GM23338 (cell line): Measurements from ENCODE around the gene FGGY. TPM values are rescaled to one million over a fixed set of nuclear protein-coding genes. Genes with fewer than 3 reads are reported as not detected.

Source experiments
- ATAC-seq: fragments of 200-7000 bp; cut with Tn5 transposase; 3 replicates; pipeline ENCODE4 v1.9.1; 2020
- DNase-seq: peaks from one replicate; pipeline ENCODE4 v3.0.0-alpha.2; 2015; ENCODE audit warnings: low spot score
- H2AFZ ChIP-seq: fragments of 200-600 bp; sonication (generic); 2 replicates; pipeline ENCODE4 v1.8.0; 2016; ENCODE audit warnings: antibody characterized with exemption, mild to moderate bottlenecking, moderate library complexity
- H3F3A ChIP-seq: fragments of 200-600 bp; sonication (generic); replicated peaks from 2 replicates; pipeline ENCODE4 v1.8.0; 2017; ENCODE audit warnings: antibody characterized with exemption, mixed run types, low read depth
- H3K27ac ChIP-seq: fragments of 200-600 bp; sonication (generic); 2 replicates; pipeline ENCODE4 v1.6.1; 2016; ENCODE audit warnings: low read depth
- H3K27me3 ChIP-seq: fragments of 200-600 bp; sonication (generic); 2 replicates; pipeline ENCODE4 v1.8.0; 2016; ENCODE audit warnings: mild to moderate bottlenecking, mixed run types, moderate library complexity; ENCODE audit not compliant: insufficient read depth
- H3K36me3 ChIP-seq: fragments of 200-600 bp; sonication (generic); 2 replicates; pipeline ENCODE4 v1.8.0; 2016; ENCODE audit warnings: mild to moderate bottlenecking; ENCODE audit not compliant: insufficient read depth
- H3K4me1 ChIP-seq: fragments of 200-600 bp; sonication (generic); 2 replicates; pipeline ENCODE4 v1.8.0; 2016; ENCODE audit warnings: mild to moderate bottlenecking, moderate library complexity; ENCODE audit not compliant: insufficient read depth
- H3K4me2 ChIP-seq: fragments of 200-600 bp; sonication (generic); 2 replicates; pipeline ENCODE4 v1.7.1; 2017; ENCODE audit warnings: mixed run types
- H3K4me3 ChIP-seq: fragments of 200-600 bp; sonication (generic); 2 replicates; pipeline ENCODE4 v1.6.1; 2016; ENCODE audit warnings: mixed run types
- H3K79me2 ChIP-seq: fragments of 200-600 bp; sonication (generic); replicated peaks from 2 replicates; pipeline ENCODE4 v1.8.0; 2017; ENCODE audit warnings: mild to moderate bottlenecking; ENCODE audit not compliant: insufficient read depth
- H3K9me2 ChIP-seq: fragments of 200-600 bp; sonication (generic); 2 replicates; pipeline ENCODE4 v1.8.0; 2017; ENCODE audit not compliant: insufficient read depth
- H4K20me1 ChIP-seq: fragments of 200-600 bp; sonication (generic); replicated peaks from 2 replicates; pipeline ENCODE4 v1.8.0; 2017; ENCODE audit warnings: mild to moderate bottlenecking; ENCODE audit not compliant: insufficient read depth
- H3K27ac Mint-ChIP-seq: 2 replicates; pipeline ENCODE4 v1.8.0; 2020; ENCODE audit warnings: inconsistent platforms, mild to moderate bottlenecking, moderate library complexity, mixed read lengths
- H3K27me3 Mint-ChIP-seq: 3 replicates; pipeline ENCODE4 v1.8.0; 2022; ENCODE audit warnings: low read depth, mild to moderate bottlenecking, moderate library complexity, mixed read lengths, inconsistent platforms; ENCODE audit not compliant: insufficient read depth, poor library complexity
- H3K36me3 Mint-ChIP-seq: 3 replicates; pipeline ENCODE4 v1.8.0; 2021; ENCODE audit warnings: low read depth, mild to moderate bottlenecking, inconsistent platforms, moderate library complexity, mixed read lengths
- H3K4me1 Mint-ChIP-seq: 3 replicates; pipeline ENCODE4 v1.8.0; 2020; ENCODE audit warnings: mild to moderate bottlenecking, inconsistent platforms, mixed read lengths
- H3K4me3 Mint-ChIP-seq: 3 replicates; pipeline ENCODE4 v1.8.0; 2021; ENCODE audit warnings: moderate library complexity, mild to moderate bottlenecking, inconsistent platforms, mixed read lengths
- H3K9me3 Mint-ChIP-seq: 3 replicates; pipeline ENCODE4 v1.8.0; 2020; ENCODE audit warnings: moderate library complexity, mild to moderate bottlenecking, inconsistent platforms, mixed read lengths
- CREB1 ChIP-seq: fragments of 250-450 bp; sonication (Bioruptor Pico); IDR thresholded peaks from 2 replicates; pipeline ENCODE4 v1.5.0; 2020; ENCODE audit warnings: low read depth, mild to moderate bottlenecking, moderate library complexity
- EZH2phosphoT487 ChIP-seq: fragments of 200-600 bp; sonication (generic); IDR thresholded peaks from one replicate; pipeline ENCODE4 v1.8.1; 2018; ENCODE audit warnings: antibody characterized with exemption; ENCODE audit not compliant: unreplicated experiment
- JUNB ChIP-seq: IDR thresholded peaks from one replicate; pipeline ENCODE4 v1.6.1; 2016; ENCODE audit warnings: antibody characterized with exemption; ENCODE audit not compliant: unreplicated experiment
- NANOG ChIP-seq: IDR thresholded peaks from 2 replicates; pipeline ENCODE4 v1.6.1; 2016; ENCODE audit warnings: antibody characterized with exemption, borderline replicate concordance
- POLR2AphosphoS5 ChIP-seq: IDR thresholded peaks from 2 replicates; pipeline ENCODE4 v1.6.1; 2016; ENCODE audit warnings: antibody characterized with exemption, low read depth
- REST ChIP-seq: IDR thresholded peaks from one replicate; pipeline ENCODE4 v1.6.1; 2018; ENCODE audit warnings: antibody characterized with exemption; ENCODE audit not compliant: unreplicated experiment
- STAT1 ChIP-seq: IDR thresholded peaks from one replicate; pipeline ENCODE4 v1.6.1; 2016; ENCODE audit warnings: antibody characterized with exemption; ENCODE audit not compliant: unreplicated experiment
- ZNF114 ChIP-seq: fragments of 250-450 bp; sonication (Bioruptor Pico); IDR thresholded peaks from 2 replicates; pipeline ENCODE4 v1.5.0; 2020; ENCODE audit warnings: mild to moderate bottlenecking, moderate library complexity
- ZNF331 ChIP-seq: fragments of 250-450 bp; sonication (Bioruptor Pico); IDR thresholded peaks from 2 replicates; pipeline ENCODE4 v1.5.0; 2020; ENCODE audit warnings: low read depth, mild to moderate bottlenecking, moderate library complexity
- ZNF462 ChIP-seq: fragments of 250-450 bp; sonication (Bioruptor Pico); IDR thresholded peaks from 2 replicates; pipeline ENCODE4 v1.5.0; 2020; ENCODE audit warnings: mild to moderate bottlenecking, moderate library complexity
- polyA plus RNA-seq: library from polyadenylated mRNA; unstranded; fragments of >200 nt; fragmentation: Nextera tagmentation; extraction: Ambion mirVana; gene quantifications from 2 replicates; pipeline ENCODE4 v1.2.1, GENCODE V29; 2016
- total RNA-seq: library from RNA; depleted of rRNA; stranded (reverse); fragments of >200 nt; shearing (Covaris generic); gene quantifications from 2 replicates; pipeline ENCODE4 v1.2.3, GENCODE V29; 2014

Gene FGGY
- total and polyA plus RNA-seq, 2 experiments from 2014 or later: 10.9 to 21.4 TPM

GRCh38 chr1:59502009-59502691 lies 205.3 kb downstream of the FGGY start (continued):
- TF ChIP-seq ZNF462 (CRISPR knock-in tag) (no peak), ZNF331 (CRISPR knock-in tag) (no peak), STAT1 (no peak)

- H2AFZ ChIP-seq: no peak overlapping the region
- Mint-ChIP-seq H3K27ac (peak overlapping the region; percentile 26; the same call in 1 of the 2 replicates), H3K4me3 (no peak overlapping the region), H3K9me3 (no peaks in the 10 kb centered on the region), H3K27me3 (no peaks in the 10 kb centered on the region), H3K4me1 (peaks cover 23% of the 10 kb centered on the region; the same call in 2 of the 3 replicates), H3K36me3 (no peaks in the 10 kb centered on the region)
- no peaks in the 10 kb centered on the region for H3K27me3 ChIP-seq
- no peaks in the 10 kb centered on the region for H3F3A ChIP-seq
- no peak overlapping the region for H3K4me2 ChIP-seq
- peaks cover 10% of the 10 kb centered on the region for H3K4me1 ChIP-seq
- DNase-seq: no peak
- no peaks in the 10 kb centered on the region for H4K20me1 ChIP-seq
- H3K36me3 ChIP-seq: no peaks in the 10 kb centered on the region
- no peaks in the 10 kb centered on the region for H3K79me2 ChIP-seq
- no peak overlapping the region for H3K27ac ChIP-seq
- ATAC-seq: no peak
- no peak overlapping the region for H3K4me3 ChIP-seq
- H3K9me2 ChIP-seq: 0 out of 2 replicates have a peak, but pooled peaks cover 5% of the 10 kb centered on the region
- no peak for TF ChIP-seq NANOG
- TF ChIP-seq CREB1 (CRISPR knock-in tag): no peak
- no peak for TF ChIP-seq EZH2phosphoT487
- TF ChIP-seq STAT1: no peak
- no peak for TF ChIP-seq ZNF331 (CRISPR knock-in tag)
- TF ChIP-seq ZNF114 (CRISPR knock-in tag): no peak
- no peak for TF ChIP-seq POLR2AphosphoS5
- TF ChIP-seq REST: no peak
- TF ChIP-seq JUNB: no peak
Observed at GRCh38 chr1:59504276-59504675, 207.4 kb downstream of the FGGY start.
